ENCODE measurements around the gene HEPACAM2.

Gene HEPACAM2

DNA sequence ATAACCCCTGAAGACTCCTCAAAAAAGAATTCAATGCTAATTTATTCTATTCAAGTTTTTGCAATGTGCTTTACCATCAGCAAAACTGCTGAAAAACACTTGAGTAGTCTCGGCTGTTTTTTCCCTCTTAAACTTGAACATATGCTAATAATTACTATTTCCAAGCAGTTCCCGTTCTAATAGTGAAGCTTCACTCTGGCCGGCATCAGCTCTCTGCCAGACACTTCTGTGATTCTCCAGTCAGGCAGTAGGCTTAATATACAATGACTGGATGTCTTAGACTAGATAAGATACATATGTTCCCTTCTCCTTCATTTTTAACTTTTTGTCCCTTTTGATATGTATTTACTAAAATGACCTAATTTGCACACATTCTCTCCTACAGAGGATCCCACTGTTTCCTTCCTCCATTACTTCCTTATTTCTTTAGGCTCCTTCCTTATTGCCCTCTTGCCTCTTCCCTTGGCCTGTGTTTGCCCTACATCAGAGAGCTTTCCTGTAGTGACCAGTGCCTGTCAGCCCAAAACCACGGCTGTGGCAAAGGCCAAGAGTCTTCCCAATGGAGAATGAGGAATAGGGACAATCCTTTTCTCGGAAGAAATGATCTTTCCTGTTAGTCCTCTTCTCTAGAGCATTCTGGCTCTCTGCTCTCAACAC lies 23.5 kb downstream of the HEPACAM2 start:
- DNase-seq: no peak

DNA sequence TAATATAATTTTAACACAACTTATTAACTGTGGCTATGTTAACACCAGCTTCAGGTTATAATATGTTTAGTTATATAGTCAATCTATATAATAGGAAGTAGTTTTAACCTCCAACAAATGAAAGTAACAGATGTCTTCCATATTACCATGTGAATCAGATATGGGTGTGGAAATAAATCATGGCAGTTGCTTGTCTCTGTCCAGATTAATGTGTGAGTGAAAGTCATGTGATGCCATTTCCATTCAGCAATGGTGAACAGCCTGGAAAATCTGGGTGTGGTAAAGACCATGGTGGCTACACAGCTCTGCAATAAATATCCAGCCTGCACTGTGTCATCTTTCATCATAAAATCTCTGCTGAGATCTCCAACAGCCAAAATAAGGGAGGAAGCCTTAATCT lies 27.8 kb downstream of the HEPACAM2 start:
- no peak for DNase-seq

DNA sequence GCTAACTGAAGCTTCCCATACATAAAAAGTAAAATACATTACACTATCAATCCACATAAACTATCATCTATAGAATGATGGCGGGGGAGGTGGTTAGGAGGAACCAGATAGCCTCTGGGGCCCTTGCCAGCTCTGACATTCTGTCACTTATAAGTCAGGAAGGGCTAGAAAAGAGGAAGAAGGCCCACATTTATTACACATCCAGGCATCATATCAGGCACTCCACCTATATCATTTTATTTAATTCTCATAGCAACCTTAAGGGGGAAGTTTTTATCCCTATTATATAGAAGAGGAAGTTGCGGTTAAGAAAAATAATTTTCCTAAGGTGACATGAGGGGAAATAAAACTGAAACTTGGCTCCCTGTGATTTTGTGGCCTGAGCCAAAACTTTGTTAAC lies 29.9 kb downstream of the HEPACAM2 start:
- DNase-seq: no peak

DNA sequence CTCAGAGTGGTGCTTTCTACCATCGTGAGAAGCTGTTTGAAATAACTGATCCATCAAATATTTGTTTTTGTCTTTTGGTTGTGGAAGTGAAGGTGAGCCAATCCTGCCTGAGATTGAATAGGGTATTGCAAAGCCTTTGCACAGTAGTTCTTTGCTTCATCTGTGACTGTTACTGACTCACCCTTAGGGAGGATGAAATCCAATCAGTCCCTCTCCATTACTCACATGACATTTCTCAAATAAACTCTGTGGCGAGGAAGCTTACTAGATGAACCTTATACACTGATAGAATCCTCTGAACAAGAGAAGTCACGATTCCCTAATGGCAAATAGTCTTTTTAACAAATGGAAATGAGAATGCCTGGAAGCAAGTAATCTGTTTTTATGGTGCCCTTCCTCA lies 31.9 kb downstream of the HEPACAM2 start:
- DNase-seq: no peak

DNA sequence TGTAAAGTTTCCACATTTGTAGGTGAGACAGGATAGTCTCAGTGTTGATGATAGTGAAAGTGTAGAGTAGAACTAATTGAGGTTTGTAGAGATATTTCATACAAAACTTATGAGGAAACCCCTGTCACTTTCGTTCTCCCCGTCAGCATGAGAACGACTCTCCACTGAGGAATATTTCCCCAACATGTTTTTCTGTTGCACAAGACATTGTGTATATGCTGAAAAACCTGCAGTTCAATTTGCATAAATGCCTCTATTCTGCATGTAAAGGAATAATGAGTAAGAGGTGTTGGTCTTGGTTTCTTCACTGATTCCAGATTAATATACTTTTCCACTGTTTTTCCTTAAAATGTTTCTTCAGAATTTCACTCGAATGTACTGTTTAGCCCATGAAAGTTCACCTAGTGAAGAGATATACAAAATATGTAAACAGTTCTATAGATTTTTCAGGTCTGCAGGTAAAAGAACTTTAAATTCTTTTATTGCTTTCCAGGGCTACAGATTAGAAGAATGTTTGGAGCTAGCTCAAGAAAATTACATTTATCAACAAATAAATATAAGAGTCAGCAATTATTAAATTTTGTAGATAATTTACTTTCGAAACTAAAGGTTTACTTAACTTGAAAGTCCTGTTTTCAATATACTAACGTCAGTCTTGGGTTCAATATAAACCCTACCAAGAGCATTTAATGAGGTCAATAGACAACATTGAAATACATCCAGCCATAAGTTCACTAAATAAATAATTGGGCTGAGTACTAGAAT lies 37.2 kb downstream of the HEPACAM2 start:
- no peak for DNase-seq

DNA sequence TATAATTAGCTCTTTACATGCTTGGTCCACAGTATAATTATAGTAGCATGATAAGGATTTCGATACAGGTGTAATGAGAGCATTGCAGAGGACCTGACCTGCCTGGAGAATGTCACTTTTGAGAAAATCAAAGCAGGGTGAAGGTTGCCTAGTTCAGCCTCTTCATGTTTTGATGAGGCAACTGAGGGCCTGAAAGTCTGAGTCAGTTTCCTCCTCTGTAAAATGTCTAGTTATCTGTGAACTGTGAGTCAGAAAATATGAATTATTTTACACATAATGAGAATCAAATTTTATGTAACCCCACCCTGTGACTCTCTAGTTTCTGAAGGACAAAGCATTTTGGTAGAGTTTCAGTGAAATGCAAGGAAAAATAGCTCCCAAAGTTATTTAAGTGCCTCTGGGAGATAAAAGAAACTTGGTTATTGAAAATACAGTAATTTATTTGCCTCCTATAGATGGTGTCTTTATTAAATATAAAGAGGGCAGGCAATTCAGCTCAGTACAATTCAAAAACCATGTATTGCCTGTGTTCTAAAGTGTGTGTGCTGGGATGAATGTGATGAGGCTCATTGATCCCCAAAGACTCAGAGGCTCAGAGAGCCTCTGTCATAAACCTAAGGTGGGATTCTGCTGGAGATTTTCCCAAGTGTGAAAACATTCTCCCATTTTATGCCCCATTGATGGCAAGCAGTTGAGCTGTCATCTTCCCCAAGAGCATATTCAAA lies 40.8 kb downstream of the HEPACAM2 start:
- DNase-seq: no peak

DNA sequence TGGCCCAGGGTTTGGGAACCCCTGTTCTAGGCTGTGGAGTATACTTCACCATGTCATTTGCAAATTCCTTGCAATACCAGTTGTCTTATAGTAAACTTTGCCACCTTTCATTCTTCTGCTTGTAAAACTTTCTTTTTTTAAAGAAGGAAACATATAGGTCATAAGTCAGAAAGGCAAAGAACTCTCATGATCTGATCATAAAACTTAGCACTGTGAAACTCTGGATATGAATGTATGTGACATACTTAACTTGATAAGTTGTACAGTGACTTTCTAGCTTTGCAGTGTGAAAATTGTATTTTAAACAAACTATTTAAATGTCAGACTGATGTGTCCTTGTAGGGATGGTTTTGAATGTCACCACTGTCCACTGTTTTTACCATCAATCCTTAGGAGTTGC lies 47.1 kb downstream of the HEPACAM2 start:
- DNase-seq: no peak

DNA sequence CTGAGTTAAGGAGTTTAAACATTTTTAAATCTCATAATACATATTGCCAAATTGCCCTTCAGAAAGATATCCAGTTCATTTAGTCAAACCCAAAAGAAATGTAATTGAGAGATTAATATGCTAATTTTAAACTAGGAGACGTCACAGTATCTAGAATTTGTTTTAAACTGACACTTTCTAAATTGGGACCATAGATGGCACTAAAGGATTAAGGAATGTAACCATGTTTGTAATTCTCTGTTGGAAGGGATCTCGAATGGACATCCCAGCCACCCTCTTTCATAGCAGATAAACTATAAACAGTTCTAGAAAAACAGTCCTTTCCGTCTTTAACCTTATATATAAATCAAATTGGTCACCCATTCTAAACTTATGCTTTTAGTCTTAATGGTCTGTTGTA lies 48.1 kb downstream of the HEPACAM2 start:
- DNase-seq: no peak

DNA sequence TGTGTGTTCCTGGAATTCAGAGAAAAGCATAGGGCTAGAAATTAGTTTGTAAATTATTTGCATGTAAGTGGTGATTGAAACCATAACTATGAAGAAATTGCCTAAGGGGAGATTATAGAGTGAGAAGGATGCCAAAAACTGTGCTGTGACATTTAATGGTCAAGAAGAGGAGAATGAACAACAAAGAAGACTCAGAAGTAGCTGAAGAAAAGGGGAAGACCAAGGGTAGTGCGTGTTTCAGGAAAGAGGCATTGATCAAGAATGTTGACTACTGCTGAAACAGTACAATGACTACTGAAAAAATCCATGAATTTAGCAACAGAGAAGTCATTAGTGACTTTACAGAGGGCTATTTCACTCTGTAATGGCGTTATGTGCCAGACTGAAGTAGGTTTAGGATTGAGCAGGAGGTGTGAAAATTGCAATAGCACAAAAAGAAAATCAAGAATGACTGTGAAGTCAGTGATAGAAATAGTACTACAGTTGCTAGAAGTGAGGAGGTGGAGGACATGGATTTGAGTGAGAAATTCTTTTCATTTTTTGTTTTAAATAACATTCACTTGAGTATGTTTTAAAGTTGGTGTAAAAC lies 49.2 kb downstream of the HEPACAM2 start:
- DNase-seq: no peak

DNA sequence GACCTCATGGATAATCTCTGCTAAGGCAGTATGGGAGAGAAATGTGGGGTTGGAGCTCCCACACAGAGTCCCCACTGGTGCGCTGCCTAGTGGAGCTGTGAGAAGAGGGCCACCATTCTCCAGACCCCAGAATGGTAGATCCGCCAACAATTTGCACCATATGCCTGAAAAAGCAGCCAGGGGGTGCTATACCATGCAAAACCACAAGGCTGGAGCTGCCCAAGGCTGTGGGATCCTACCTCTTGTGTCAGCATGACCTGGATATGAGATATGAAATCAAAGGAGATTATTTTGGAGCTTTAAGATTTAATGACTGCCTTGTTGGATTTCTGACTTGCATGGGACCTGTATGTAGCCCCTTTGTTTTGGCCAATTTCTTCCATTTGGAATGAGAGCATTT lies 51.0 kb downstream of the HEPACAM2 start:
- DNase-seq: no peak

DNA sequence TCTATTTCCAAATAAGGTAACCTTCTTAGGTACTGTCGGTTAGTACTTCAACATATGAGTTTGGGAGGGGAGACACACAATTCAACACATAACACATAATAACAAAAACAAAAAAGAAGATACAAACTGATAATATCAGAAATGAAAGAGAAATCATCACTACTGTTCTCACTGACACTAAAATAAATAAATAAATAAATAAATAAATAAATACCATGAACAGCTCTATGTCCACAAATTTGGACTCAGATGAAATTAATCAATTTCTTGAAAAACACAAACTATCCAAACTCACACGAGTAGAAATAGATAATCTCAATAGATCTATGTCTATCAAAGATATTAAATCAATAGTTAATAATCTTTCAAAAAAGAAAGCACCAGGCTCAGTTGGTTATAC lies 53.6 kb downstream of the HEPACAM2 start:
- DNase-seq: no peak

DNA sequence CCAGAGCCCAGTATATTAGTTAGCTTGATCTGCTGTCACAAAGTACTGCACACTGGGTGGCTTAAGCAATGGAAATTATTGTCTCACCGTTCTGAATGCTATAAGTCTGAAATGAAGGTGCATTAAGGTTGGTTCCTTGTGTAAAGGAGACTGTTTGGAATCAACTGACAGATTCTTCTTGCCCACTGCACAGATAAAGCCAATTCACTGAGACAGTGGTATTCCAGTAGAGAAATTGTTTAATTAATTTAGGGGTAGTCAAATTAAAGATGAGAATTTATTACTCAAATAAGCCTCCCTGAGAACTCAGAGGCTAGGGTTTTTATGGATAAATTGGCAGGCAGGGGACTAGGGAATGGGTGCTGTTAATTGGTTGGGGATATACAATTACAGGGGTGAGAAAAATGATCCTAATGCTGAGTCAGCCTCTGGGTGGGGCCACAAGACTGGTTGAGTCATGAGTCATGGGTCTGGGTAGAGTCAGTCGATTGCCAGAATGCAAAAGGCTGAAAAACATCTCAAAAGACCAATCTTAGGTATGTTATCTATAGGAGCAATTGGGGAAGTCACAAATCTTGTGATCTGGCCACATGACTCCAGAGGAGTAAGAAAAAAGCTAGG lies 54.6 kb downstream of the HEPACAM2 start:
- no peak for DNase-seq

DNA sequence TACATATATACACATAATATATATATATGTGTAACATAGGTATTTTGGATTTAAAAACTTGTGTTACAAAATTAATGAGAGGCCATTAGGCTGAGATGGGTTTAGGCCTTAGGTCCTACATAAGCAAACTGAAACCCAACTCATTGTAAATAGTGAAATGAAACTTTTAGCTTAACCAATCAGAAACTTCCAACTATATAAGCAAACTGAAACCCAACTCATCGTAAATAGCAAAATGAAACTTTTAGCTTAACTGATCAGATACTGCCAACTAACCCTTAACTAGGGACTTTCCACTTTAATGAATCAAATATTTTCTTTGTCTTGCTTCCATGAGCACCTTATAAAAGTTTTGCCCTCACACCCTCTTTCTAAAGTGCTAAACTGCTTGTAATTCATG lies 60.8 kb downstream of the HEPACAM2 start:
- DNase-seq: no peak

DNA sequence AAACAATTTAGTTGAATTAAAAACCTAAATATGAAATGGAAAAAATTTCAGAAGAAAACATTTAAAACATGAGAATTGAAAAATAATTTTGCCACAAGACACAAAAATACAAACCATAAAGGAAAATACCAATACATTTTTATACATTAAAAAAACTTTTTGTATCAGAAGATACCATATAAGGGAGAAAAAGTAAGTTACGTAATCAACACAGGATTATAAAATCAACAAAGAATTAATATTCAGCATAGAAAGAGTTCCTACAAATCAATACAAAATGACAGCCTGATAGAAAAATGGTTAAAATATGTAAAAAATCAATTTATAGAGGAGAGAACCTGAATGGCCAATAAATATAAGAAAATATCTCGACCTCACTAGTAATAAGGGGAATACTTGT lies 61.5 kb downstream of the HEPACAM2 start:
- no peak for DNase-seq

DNA sequence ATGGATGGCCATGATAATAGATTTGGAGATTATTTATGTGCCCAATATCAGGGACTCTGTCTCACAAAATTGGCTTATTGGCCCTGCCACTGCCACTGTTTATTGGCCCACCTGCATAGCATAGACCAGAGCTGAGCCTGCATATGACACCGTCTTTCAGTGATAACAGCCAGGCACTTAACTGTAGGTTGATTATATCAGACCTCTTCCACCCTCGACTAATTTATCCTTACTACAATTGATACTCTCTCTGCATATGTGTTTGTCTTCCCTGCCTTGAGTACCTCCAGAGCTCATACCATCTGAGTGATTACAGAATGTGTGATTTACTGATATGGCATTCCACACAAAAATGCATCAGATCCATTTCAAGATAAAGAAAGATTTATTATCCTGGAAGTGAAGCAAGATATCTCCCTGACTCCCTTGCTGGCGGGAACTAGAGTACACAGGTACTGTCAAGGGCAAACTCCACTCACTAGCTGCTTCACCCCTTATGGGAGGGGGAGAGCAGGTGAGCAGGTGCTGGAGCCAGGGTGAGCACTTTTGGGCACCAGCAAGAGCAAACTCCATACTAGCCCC lies 65.0 kb downstream of the HEPACAM2 start:
- DNase-seq: no peak

DNA sequence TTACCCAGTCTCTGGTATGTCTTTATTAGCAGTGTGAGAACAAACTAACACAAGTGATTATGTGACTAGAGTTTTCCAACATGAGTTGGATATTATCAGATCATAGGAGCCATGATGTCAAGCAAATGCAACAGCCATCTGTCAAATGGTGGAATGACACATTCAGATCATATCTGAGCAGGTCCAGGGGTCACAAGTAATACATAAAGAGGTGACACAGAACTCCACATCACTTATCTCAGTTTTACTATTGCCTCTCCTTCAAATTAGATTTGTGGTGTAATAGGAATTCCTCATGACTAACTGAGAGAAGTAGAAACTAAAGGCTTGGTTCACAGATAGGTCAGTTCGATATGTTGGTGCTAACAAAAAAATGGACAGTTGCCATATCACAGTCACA lies 65.9 kb downstream of the HEPACAM2 start:
- no peak for DNase-seq

DNA sequence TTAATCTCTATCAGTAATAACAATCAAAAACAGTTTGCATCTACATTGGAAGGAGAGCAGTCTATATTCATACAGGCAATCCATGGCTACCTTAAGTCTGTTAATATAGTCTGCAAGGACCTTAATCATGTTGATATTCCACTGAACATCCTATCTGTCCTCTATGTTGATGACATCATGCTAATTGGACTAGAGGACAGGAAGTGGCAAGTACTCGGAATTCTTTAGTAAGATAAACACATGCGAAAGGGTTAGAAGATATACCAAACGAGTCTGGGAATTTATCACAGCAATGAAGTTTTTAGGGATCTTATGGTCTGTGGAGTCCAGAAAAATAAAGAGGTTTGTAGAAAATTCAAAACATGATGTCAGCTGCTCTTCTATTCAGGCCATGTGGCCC lies 66.8 kb downstream of the HEPACAM2 start:
- no peak for DNase-seq

DNA sequence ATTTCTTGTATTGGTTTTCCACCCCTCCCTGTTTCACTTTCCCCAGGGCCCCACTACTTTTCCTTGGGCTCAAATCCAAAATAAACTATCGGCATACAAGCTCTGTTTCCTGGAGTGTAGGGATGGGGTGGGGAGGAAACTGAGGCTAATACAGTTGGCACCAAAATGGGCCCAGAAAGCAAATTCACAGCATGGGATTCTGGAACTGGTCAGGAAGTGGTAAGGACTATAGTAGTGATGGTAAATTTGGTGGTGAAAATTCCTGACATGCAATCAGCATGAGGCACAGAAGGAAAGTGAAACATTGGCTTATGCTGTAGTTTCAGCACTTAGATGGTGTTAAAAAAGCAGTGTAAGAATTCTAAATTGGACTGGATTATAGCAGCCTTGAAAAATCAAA lies 69.4 kb downstream of the HEPACAM2 start:
- DNase-seq: no peak

DNA sequence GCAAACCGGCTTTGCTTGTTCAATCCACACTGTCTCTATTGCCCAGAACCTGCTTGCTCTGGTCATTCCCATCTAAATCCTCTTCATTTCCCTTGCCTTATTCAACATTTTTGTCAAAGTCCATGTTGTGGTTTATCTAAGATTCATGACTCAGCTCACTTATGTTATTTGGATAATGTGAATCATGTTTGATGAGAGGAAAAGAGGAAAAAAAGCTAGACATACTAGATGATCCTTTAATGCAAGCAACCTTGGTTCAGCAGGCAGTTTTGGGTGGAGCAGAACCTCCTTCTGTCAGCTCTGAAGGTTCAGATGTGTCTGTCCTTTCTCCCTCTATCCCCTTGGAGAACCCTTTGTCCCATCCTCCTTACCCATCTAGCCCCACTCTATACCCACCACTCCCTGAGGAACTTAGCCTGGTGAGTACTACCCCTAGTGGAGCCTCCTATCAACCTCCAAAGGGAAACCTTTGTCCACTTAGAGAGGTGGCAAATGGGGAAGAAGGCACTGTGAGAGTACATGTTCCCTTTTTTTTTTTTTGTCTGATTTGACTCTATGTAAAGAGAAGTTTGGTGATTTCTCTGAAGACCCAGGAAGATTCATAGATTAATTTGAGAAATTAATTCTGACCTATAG lies 76.0 kb downstream of the HEPACAM2 start:
- no peak for DNase-seq

DNA sequence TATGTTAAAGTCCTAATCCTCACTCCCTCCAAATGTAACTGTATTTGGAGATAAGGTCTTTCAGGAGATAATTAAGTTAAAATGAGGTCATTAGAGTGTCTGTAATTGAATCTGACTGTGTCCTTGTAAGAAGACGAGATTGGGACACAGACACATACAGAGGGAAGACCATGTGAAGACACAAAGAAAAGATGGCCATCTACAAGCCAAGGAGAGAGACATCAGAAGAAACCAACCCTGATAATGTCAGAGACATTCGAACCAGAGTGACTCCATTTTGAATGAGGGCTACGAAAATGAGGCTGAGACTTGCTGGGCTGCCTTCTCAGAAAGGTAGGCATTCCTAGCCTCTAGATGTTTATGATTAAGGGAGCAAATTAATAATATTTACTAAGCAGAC lies 77.5 kb downstream of the HEPACAM2 start:
- no peak for DNase-seq

DNA sequence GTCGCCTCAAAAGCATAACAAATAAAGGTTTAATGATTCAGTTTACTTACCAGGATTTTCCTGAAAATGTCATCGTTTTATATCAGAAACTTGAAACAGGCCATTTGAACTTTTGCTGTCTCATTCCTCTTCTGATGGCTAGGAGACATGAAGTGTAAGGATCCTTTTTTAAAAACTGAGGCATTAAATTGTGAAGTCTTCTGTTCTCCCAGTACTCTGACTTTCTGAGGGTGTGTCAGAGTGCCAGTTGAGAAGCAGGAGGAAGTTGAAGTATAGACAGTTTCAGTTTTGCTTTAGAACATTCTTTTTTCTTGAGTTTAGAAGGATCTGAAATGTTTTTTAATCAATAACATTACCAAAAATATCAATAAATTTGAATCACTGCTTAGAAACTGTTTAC lies 78.1 kb downstream of the HEPACAM2 start, which contains the start of gene SAMD9L:
TSS of gene SAMD9L (minus strand) at position 242 of the 400 bp plus-strand sequence. CDS start 12,414 bp downstream, outside the sequence.
- DNase-seq: no peak

DNA sequence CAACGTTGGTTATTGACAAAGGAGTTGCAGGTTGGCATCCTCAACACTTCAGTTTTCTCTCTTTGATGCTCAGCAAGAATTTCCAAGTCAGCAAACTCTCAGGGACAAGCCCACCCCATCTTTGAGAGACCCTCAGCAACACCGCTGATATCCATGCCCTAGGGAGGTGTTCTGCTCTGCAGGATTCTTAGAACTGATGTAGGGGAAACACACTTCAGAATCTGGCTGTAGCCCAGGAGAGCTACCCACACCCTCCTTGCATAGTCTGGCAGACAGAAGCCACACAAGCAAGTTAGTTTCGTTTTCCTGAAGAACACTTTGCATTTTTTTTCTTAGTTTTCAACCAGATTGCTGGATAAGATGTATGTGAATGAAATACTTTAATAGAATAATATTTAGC lies 78.9 kb downstream of the HEPACAM2 start:
- no peak for DNase-seq
